ENCODE measurements around the gene SLX4IP.

The SLX4IP gene

DNA sequence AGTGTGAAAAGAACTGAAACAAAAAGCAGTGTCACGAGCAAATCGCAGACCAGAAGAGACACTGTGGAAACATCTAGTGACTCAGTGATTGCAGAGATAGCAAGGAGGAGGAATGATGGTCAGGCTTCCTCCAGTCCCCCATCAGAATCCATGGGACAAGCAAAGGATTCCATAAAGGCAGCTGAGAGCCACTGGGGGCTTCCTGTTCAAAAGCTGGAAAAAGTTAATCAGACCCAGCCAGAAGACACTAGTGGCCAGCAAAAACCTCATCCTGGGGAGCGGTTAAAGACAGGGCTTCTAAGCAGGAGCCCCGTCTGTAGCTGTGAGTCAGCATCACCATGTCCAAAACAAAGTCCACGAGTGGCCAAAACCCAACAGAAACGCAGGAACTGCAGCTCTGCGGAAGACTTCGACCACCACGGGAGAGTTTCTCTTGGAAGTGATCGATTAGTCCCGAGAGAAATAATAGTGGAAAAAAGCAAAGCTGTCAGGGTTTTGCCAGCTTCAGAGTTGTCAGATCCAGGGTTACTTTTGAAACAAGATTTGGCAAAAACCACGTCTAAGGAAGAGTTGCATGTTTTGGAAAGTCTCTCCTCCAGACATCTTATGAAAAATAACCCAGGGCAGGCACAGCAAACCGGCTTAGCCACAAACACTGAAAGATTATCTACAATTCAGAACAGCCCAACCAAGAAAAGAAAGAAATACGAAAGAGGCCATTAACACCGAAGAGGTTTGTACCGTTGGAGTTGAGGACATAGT, 187.7 kb downstream of the SLX4IP start:
- no peak for DNase-seq (ENCODE audit: low read depth)
- no peak overlapping the region for H3K4me3 ChIP-seq (ENCODE audit: low read depth, low read length)
- TF ChIP-seq, protein P1, sequence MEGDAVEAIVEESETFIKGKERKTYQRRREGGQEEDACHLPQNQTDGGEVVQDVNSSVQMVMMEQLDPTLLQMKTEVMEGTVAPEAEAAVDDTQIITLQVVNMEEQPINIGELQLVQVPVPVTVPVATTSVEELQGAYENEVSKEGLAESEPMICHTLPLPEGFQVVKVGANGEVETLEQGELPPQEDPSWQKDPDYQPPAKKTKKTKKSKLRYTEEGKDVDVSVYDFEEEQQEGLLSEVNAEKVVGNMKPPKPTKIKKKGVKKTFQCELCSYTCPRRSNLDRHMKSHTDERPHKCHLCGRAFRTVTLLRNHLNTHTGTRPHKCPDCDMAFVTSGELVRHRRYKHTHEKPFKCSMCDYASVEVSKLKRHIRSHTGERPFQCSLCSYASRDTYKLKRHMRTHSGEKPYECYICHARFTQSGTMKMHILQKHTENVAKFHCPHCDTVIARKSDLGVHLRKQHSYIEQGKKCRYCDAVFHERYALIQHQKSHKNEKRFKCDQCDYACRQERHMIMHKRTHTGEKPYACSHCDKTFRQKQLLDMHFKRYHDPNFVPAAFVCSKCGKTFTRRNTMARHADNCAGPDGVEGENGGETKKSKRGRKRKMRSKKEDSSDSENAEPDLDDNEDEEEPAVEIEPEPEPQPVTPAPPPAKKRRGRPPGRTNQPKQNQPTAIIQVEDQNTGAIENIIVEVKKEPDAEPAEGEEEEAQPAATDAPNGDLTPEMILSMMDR (IDR thresholded peaks at IDR 0.05; ENCODE audit: insufficient read depth, low read depth, low read length, missing control alignments): no peak

DNA sequence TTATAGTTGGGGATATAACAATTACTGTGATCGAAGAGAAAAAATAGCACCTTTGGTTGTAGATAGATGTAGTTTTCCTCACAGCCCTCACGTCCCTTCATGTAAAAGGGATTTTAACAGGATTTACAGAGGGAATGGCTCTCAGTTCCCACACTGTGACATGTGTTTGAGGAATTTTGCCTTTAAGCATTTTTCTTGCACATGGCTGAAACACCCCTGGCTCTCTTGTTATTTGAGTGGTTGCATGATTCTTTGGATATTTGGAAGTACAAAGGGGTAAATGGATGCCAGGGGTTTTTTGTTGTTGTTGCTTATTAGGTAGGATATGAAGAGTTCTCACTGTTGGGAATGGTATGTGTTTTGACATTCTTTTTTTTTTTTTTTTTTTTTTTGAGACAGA, 190.5 kb downstream of the SLX4IP start:
- no peak for DNase-seq (ENCODE audit: low read depth)
- H3K4me3 ChIP-seq (ENCODE audit: low read depth, low read length): no peak overlapping the region
- TF ChIP-seq, protein P1 (IDR thresholded peaks at IDR 0.05; ENCODE audit: insufficient read depth, low read depth, low read length, missing control alignments): no peak

DNA sequence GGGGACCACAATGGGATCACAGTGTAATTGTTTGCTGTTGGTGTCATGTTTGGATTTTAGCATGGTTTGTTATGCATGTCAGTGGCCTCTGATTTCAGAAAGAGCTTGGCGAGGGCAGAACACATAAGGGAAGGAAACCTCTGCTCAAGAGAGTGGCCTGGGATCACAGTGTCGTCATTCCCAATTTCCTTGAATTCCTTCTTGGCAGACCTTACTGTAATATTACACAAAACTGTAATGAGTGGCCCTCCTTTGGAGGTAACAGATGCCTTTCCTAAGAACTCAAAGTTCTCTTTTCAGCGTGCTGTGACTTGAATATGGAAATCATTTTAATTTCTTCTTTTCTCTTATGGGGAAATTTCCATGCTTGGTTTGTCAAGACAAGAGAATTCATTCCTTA, 191.8 kb downstream of the SLX4IP start:
- no peak overlapping the region for H3K4me3 ChIP-seq (ENCODE audit: low read depth, low read length)
- DNase-seq (ENCODE audit: low read depth): no peak
- TF ChIP-seq, protein P1 (IDR thresholded peaks at IDR 0.05; ENCODE audit: insufficient read depth, low read depth, low read length, missing control alignments): no peak

DNA sequence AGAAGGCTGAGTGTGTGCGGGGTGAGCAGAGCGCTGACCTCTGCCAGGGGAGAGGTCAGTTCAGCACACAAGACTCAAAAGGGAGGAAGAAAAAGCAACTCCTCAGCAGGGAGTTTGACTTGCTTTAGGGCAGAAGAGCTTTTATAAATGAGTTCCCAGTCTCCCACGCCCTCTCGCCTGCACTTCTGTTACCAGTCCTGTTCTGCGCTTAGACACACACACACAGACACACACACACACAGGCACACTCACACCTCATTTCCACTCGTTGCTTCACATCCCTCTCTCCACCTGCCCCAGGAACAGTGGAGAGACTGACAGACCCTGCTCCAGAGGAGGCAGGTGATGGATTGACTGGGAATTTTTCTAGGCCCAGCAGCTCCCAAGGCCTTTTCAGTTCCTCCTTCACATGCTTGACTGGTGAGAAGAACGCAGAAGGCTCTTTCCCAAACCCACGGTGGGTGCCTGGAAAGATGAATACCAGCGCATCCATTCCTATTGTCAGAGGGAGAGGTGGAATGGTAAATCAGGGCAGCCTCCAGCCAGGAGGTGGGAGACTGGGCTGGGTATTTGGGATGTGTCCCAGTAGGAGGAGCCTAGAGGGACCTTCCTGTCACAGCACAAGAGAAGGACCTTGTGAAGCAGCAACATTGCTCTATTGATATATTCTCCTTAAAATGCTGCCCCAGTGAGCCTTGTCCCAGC, 195.0 kb downstream of the SLX4IP start:
- no peak for DNase-seq (ENCODE audit: low read depth)
- H3K4me3 ChIP-seq (ENCODE audit: low read depth, low read length): no peak overlapping the region
- TF ChIP-seq, protein P1 (IDR thresholded peaks at IDR 0.05; ENCODE audit: insufficient read depth, low read depth, low read length, missing control alignments): no peak

DNA sequence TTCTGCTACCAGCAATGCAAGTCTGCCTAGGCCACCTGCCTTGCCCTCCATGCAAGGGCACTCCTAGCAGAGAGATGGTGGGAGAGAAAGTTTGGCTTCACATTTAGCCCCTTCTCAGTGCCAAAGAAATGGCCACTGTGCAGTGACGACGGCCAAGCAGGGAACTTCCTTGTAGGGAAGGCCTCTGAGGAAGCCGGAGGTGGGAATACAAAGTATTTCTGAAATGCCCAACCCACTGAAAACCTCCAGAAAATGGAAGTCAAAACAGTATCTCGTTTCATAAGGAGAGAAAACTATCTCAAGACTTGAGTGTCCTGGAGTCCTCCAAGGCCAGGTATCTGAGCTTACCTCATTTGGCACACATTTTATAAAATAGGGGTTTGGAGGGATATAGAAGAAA, 196.0 kb downstream of the SLX4IP start:
- TF ChIP-seq, protein P1 (IDR thresholded peaks at IDR 0.05; ENCODE audit: insufficient read depth, low read depth, low read length, missing control alignments): no peak
- no peak overlapping the region for H3K4me3 ChIP-seq (ENCODE audit: low read depth, low read length)

DNA sequence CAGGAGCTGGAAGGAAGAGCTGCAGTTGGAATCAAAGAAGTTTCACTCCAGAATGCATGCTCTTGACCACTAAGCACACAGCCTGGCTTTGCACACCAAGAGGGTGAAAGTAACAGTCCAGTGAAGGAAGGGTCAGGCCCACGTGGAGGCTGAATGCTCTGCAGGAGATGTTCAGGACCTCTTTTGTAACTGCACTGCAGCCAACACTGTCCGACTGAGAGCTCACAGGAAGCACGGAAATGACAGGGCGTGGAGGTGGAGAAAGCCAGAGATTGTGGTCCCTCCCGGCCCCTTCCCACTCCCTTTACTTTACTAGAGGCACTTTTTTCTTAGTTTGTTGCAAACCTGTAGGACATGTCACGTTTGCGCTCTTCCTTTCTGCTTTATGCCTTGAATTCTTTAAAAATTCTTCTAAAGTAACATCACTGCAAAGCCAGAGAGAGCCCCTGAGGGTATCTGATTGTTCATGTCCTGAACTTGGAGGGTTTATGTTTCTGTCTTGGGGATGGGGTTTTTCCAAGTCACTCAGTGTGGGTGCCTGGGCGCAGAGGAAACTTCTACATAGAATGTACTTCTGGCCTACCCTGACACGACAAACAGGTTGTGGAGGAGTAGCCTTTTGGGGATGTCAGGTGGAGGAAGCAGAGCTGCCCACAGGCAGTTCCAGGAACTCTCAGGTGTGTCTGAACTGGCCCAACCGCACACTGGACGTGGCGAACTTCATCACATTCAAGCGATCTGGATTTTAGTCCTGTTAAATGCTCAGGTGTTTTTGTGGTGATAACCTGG, 197.8 kb downstream of the SLX4IP start:
- no peak overlapping the region for H3K4me3 ChIP-seq (ENCODE audit: low read depth, low read length)
- DNase-seq (ENCODE audit: low read depth): no peak
- TF ChIP-seq, protein P1 (IDR thresholded peaks at IDR 0.05; ENCODE audit: insufficient read depth, low read depth, low read length, missing control alignments): no peak

More for the DNA sequence above, 196.0 kb downstream of the SLX4IP start:
- DNase-seq (ENCODE audit: low read depth): no peak

Measured in GM12865 (cell line).